CD4-positive, alpha-beta T cell treated with Interleukin-21 for 1 hour (primary cell): ENCODE measurements around the gene IGFBP7.
"Not testable (repeated sequence)": the region's sequence is repeated elsewhere in the genome, so short reads cannot be mapped to it uniquely, and the experiment has no call there.

Source experiments
- DNase-seq: peaks from one replicate; pipeline ENCODE4 v3.0.0-alpha.2; 2020

Gene IGFBP7

DNA sequence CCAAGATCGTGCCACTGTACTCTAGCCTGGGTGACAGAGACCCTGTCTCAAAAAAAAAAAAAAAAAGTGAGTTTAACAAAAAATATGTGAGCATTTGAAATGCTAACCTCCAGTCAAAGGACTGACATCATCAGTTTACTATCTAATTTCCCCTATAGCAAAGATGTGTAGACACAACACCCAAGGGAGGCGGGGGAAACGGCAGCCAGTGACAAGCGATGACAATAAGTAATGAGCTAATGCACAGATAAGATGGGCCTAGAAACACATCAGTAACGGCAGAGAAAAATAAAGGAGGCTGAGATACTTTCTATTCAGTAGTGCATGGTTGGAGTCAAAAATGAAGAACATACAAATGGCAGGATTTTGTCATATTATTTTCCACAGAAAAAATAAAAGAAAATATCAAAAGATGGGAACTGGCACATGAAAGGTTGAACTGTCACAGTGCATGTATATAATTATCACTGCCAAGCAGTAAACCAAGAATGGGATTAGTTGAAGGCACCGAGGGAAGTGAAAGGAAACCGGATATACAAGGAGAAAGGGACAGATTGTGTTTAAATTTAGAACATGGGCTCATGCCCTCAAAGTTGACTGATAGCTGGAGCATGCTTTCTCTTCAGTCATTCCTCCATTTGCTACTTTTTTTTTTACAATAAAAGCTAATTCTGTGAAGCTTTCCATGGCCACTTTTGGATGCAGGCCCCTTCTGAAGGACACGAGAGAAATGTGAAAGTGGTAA is 41.8 kb downstream of the IGFBP7 start:
- DNase-seq: no peak

DNA sequence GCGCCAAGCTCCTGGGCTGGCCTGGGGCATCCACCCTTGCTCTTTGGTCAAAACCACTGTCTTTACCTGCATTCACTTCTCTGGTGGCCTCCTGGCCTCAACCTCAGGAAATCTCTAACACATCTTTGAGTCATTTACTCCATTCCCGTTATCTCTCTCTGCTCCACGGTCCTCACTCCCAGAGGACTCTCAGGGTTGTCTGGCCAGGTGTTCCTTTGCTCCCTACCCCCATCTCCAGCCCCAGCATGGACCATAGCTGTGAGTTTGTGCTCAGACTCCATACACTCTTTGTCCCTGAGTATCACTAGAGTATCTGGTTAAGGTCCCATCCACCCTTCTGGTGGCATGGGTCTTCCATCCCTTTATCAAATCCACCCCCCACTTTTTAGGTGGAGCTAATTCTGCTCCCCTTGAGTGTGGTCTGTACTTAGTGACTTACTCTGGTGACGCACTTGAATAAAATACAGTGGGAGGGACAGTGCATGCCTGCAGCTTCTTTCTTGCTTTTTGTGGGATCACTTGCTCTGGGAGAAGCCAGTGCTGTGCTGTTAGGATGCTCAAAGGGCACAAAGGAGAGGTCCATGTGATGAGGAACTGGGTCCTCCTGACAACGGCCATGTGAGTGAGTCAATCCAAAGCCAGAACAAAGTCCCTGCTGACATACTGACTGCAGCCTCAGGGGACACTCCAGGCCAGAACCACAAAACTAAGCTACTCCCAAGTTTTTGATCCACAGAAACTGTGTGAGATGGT is 44.3 kb downstream of the IGFBP7 start:
- no peak for DNase-seq

DNA sequence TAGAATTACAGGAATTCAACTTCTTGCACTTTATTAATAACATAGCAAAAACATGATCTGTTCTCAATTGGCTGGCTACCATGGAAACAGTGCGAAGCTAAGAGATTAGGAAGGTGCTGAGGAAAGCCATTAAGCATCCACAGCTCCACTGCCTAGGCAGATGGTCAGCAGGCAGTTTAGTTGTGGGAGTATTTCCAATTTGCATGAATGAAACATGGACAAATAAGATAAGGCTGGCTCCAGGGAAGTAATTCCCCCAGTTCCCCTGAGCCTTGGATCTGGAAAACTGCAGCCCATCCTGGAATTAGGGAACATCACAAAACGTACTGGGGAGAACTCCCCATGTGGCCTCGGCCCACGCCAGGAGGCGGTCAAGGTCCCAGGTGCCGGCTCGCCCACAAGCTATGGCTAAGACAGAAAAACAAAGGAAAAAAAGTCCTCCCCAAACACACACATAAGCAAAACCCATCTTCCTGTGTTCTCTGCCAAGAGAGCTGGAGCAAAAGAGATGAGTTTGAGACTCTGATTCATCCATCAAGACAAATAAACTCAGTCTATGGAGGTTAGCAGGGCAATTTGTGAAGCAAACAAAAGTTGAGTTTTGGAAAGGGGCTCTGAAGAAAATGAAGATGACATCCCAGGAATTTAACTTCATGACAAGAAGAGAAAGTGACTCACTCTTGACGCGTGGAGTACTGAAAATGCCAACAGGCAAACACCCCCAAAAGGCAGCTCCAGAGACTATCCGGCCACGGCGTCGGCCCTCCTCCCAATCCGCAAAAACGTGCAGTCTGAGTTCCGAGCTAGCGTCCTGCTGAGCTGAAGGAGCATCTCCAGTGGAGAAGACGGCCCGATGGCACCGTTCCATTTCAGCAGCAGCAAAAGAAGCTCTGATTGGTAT is 45.1 kb downstream of the IGFBP7 start:
- DNase-seq: no peak

DNA sequence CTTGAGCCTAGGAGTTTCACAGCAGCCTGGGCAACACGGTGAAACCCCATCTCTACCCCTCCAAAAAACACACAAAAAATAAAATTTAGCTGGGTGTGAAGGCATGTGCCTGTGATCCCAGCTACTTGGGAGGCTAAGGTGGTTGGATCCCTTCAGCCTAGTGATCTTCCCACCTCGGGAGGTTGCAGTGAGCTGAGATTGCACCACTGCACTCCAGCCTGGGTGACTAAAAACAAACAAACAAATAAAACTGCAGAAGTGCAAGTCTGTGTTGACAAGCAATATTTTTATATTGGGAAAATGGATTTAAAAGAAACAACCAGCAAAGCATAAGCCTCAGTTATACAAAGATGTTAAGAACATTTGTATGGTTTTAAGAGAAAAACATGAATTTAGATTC is 46.1 kb downstream of the IGFBP7 start:
- DNase-seq: no peak

DNA sequence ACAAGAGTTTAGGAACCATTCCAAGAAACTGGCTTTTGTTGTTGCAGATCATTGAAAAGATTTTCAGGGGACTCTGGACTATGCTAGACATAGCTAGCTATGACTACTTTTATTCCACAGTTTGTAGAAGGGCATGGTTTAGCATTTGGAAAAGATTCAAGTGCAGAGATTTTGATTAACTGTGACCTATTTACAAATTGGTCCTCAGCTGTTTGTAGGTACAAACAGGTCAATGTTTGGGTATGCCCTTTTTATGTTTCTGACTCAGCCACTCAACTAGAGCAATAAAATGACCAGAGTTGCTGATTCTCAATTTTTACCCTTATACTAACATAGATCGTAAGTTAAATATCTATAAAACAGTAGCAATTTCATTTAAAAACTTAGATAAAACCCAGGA is 46.7 kb downstream of the IGFBP7 start:
- DNase-seq: no peak

DNA sequence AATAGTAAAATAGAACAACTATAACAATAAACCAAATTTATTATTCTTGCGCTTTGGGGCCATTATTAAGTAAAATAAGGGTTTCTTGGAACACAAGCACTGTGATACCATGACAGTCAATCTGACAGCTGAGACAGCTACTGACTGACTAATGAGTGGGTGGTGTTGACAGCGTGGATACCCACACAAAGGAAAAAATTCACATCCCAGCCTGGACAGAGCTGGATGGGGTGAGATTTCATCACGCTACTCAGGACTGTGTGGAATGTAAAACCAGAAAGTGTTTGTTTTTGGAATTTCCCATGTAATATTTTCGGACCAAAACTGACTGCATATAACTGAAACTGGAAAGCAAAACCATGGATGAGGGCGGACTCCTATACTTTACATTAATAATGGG is 48.8 kb downstream of the IGFBP7 start:
- no peak for DNase-seq

DNA sequence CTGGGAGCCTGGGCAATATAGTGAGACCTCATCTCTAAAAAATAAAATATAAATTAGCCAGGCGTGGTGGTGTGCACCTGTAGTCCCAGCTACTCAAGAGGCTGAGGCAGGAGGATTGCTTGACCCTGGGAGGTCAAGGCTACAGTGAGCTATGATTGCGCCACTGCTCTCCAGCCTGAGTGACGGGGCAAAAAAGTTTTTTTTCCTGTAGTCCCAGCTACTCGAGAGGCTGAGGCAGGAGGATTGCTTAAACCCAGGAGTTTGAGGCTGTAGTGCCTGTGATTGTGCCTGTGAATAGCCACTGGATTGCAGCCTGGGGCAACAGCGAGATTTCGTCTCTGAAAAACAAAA is 49.5 kb downstream of the IGFBP7 start:
- not testable (repeated sequence) for DNase-seq

DNA sequence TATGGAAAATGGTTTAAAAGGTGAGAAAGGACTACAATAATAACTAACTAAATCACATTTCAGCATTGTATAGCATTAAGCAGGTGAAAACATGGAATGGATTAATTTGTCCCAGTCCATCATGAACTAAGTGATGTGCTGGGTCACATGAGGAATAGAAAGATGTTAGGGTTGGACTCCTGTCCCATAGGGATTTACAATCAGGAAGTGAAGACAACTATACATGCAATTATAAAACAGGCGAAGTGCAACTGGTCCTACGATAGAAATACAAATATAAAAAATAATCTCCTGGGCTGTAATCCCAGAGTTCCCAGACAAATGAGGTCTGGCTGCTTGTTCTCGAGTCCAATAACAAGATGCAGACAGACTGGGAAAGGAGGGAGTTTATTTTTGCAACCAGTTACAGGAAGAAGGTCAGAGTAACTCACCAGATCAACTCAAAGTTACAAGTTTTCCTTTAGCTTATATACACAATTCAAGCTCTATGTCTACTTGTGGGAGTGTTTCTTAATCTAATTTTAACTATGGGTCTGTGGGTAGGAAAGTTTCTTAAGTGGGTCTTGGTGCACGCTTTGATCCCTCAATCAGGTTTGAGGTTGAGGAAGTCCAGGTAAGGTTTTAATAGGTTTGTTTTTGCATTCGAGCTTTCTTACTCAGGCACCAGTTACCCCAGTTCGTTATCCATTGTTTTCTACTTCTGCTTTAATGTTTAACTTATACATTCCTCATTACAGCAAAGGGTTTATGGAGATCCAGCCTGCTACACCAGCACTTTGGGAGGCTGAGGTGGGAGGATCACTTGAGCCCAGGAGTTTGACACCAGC is 50.1 kb downstream of the IGFBP7 start:
- DNase-seq: no peak

DNA sequence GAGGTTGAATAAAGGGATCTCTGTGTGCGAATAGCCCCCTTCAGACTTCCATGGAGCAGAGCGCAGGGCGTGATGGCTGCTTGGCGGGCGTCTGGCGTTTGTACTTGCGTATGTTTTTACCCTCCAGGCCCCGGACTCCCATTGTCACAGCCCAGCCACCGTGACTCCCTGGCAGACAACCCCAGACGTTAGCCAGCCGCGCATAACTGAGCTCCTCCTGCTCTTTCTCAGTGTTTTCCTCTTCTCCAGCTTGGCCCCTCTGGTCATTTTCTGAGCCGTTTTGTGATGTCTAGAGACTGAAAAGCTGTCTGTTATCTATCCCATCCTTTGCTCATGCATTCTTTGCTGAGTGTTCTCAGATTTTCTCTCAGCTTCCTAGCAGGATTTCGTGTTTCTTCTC is 54.3 kb downstream of the IGFBP7 start:
- no peak for DNase-seq

DNA sequence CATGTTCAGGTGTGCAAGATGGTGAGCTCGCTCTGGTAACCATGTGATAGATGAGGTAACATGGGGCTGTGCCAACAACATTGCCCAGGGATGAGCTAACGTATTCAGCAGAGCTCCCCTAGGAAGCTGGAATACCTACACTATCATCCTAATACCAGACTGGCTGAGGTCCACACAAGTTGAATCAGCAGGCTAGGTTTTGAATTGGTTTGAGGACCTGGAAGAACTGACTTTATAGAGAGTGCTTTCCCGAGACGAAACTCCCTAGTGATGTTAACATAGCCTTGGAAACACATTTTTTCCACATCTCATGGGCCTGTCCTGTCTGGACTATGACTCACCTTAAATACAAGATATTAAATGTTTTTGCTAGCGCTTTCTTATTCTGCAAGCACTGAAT is 56.7 kb downstream of the IGFBP7 start:
- DNase-seq: no peak

DNA sequence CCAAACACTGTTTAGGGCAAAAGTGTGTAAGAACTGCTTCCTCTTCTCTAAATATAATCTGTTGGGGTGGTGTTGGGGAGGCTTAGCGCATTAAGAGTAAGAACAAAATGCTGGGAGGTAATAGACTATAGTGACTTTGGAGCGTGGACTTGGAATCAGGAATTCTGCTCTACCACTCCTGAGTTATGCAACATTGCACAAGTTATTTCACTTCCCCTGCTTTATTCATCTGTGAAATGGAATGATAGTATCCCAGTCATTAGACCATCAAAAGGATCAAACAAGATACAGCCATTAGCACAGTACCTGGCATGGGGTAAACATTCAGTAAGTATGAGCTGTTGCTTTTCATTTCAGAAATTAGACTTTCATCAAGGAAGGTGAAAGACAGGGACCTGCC is 58.7 kb downstream of the IGFBP7 start:
- no peak for DNase-seq

DNA sequence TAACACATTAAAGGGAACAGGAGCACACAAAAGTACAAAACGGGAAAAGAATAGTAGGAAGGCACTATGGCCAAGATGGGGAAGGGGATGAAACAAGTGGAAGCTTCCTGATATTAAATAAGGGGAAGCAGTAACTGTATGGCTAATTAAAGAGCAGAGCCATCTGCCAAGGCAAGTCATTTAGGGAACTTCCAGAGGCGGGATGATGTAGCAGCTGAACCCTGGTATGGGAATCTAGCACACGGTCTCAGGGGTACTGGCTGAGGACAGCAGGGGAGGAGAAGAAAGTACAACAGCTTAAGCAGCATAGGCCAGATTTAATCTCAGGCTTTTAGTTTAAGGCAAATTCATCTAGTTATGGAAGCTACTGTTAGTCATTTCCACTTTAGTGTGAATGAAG is 59.1 kb downstream of the IGFBP7 start:
- DNase-seq: no peak

DNA sequence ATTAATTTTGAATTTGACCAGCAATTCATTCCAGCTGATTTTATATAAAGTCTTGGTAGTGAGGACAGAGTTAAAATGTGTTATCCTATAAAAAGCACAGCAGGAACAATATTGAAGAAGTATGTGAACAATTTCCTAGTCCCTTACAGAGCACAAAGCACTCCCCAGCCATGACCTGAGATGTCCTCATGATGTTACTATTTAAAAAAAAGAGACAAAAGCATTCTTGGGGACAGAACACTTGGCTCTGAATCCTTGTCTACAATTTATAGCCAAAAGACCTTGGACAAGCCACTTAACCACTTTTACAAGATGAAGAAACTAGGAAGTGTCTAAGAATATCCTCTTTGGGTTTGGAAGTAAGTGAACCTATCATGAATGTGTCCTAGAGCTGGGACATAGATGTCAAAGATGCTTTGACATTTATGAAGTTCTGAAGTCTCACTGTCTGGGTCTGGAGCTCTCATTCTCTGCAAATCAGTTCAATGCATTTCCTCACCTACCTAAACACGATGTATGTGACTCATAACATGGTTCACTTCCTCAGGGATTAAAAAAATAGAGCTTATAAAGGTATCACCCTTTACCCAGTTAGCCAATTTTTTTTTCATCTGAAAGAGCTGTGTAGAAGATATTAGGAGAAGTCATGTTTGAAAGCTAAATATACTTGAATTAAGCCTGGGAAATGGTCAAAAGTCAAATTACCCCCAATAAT is 61.4 kb downstream of the IGFBP7 start:
- DNase-seq: no peak

DNA sequence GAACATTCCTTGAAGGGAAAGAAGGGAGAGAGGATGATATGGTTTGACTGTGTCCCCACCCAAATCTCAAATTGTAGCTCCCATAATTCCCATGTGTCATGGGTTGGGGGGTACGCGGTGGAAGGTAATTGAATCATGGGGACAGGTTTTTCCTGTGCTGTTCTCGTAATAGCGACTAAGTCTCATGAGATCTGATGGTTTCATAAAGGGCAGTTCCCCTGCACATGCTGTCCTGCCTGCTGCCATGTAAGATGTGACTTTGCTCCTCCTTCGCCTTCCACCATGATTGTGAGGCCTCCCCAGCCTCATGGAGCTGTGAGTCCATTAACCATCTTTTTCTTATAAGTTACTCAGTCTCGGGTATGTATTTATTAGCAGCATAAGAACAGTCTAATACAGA is 63.1 kb downstream of the IGFBP7 start:
- not testable (repeated sequence) for DNase-seq

DNA sequence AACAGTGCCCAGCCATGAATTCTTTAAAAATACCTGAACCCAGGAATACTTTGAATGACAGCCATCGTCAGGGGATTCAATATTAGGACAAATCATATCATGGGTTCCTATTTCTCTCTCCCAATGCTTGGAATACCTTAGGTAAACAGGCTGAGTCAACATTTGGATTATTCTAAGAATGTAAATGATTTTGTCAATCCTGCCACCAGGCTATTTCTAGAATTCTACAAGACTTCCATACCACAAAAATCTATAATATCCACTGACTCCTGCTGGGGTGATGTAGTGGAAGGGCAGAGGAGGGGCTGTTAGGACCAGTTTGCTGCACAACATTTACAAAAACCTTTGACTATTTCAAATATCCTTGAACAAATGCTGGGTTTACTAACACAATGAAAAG is 65.2 kb downstream of the IGFBP7 start:
- no peak for DNase-seq

DNA sequence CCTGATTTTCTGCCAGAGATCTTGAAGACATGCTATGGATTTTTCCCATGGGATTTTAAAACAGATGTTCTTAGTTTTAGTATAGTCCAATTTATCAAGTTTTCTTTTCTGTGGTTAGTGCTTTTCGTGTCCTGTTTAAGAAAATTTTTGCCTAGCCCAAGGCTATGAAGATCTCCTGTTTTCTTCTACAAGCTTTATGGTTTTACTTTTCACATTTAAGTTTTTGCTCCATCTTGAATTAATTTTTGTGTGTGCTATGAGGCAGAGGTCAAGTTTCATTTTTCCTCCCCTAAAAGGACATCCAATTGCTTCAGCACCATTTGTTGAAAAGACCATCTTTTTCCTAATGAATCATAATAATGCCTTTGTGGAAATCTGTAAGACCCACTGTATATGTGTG is 65.9 kb downstream of the IGFBP7 start:
- no peak for DNase-seq

DNA sequence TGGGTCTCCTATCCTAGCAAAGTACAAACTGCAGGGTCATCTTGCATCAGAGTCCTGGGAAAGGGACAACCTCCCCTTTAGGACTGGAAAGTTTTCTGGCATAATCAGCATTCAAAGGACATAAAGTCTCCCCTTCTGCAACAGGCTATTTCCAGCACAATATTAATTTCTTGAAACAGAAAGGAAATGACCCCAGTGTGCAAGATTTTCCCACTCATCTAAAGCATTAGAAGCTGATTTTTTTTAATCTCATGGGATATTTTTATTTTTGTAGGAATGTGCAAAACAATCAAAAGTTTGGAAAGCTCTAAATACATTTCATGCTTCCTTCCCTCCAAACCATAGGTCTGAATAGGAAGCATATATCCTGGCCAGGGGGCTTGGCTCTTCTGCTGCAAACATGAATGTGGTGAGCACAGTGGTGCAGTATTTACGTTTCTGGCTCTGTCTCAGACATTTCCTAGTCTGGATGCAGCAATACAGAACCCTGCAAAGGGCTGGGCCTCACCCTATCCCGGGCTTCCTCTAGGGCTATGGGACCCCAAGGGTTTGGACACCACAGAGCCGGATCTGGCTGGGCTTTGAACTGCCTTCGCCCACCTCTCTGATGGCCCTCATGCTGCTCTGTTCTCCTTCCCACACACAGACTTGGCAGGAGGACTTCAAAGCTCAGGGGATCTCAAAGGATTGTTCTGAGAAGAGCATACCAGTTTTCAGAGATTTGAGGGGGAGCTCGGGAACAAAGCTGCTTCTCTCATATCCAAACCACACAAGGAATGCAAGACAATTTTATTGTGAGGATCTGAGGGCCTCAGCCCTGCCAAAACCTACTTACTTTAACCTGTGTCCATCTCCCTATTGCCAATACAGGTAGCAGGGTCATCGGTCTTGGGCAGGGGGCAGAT is 66.6 kb downstream of the IGFBP7 start:
- no peak for DNase-seq

DNA sequence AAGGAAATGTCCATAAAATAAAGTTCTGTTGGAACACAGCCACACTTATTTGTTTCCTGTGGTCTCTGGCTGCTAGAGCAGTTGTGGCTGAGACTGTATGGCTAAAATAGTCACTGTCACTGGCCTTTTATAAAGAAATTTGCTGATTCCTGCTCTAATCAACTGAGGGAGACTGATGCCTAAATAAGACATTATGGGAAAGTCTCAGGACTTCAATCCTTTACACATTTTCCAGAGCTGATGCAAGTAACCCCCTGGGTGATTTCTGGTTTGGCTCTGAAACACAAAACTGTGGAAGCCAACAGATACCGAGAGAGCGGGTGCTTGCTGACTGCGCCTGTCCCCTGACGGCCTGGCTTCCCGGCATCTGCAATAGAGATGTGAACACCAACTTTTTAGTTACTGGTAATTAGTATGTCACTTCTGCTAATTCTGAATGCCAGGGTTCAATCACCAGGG is 67.4 kb downstream of the IGFBP7 start:
- no peak for DNase-seq

DNA sequence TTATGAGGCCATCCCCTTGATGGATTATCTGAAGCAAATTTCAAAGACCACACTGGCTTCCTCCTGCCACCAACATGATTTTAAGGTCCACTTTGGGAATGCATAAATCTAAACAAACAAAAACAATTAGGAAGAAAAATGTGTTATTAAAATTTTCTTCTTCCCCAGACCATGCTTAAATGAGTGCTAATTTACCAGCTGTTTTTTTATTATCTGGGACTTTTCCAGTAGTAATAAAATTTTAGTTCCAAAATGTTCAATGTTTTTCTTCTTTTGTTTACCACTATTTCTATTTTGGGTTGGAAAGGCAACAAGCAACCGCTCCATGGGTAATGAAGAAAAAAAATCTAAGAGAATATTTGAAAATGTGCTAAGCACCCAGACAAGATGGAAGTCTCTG is 69.2 kb downstream of the IGFBP7 start:
- no peak for DNase-seq

DNA sequence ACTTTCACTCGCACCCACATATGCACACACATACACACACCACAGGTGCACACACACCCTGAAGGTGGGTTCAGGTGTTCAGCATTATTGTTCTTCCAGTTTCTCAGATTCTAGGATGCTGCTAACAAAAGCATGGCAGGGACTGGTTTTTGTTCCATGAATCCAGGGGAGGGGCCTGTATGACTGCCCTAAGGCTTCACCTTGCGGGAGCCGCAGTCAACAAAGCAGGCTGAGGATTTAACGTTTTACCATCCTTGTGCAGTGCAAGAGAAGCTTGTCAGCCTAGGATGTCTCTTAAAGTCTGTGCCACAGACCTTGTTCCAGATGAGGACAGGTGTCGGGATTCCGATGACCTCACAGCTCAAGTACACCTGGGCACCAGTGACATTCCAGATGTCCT is 69.7 kb downstream of the IGFBP7 start:
- DNase-seq: no peak

DNA sequence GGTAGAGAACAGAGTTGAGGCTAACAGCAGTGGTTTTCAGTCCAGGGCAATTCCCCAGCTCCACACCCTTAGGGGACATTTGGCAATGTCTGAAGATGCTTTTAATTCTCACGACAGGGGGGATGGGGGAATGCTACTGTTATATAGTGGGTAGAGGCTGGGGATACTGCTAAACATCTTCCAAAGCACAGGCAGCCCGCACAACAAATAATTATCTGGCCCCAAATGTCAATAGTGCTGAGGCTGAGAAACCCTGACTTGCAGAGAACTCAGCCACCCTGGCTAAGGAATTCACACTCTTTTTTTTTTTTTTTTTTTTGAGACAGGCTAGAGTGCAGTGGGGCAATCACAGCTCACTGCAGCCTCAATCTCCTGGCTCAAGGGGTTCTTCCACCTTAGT is 70.8 kb downstream of the IGFBP7 start:
- DNase-seq: no peak
